Measurements from ENCODE around the gene CACUL1. TPM values are rescaled to one million over a fixed set of nuclear protein-coding genes. Genes with fewer than 3 reads are reported as not detected.

CACUL1 gene
- total and polyA plus RNA-seq, 2 donors (not counting 3 experiments of a cell fraction or from before 2014, with no cell fraction given) = 6.0 to 35.1 TPM

GRCh38 chr10:118663176-118663575, 91.6 kb downstream of the CACUL1 start:
- Histone ChIP-seq H3K36me3 (ENCODE audit: control insufficient read depth in 2 of 2, extremely low read depth in 1 of 2, insufficient read depth in 2 of 2, low read length in 2 of 2) (no peaks in the 10 kb centered on the region), H2AFZ (ENCODE audit: low read depth, low read length) (no peak overlapping the region), H3K9ac (replicated peaks; ENCODE audit: extremely low read depth, insufficient read depth, low read length) (no peak overlapping the region), H4K20me1 (replicated peaks; ENCODE audit: control insufficient read depth, extremely low read depth, insufficient read depth, low read length) (no peaks in the 10 kb centered on the region), H3K4me1 (ENCODE audit: control insufficient read depth, extremely low read depth, insufficient read depth, low read length) (no peaks in the 10 kb centered on the region), H3K79me2 (ENCODE audit: control insufficient read depth, insufficient read depth, low read length) (no peaks in the 10 kb centered on the region), H3K9me3 (replicated peaks; ENCODE audit: control insufficient read depth, insufficient read depth, low read length) (no peaks in the 10 kb centered on the region), H3K27ac (ENCODE audit: insufficient read depth, low read depth, low read length) (no peak overlapping the region), H3K4me3 (replicated peaks in 1 of 3; ENCODE audit: insufficient read depth in 1 of 3, low read depth in 1 of 3, low read length in 3 of 3) (no peak overlapping the region), H3K27me3 (ENCODE audit: control insufficient read depth in 2 of 2, insufficient read depth in 2 of 2, low read length in 2 of 2) (peaks cover 2% of the 10 kb centered on the region in 2 experiments), H3K9me1 (replicated peaks; ENCODE audit: control insufficient read depth, extremely low read depth, insufficient read depth, low read length) (no peaks in the 10 kb centered on the region), H3K4me2 (ENCODE audit: insufficient read depth, low read length) (no peak overlapping the region)
- intact Hi-C loops (cut with micrococcal nuclease) = no loop called here
- dilution Hi-C loops (cut with MboI; ENCODE audit: extremely low pct_ligation_motif_present, low sequenced_read_pairs) = no loop called here
- FAIRE-seq (no peak), DNase-seq (ENCODE audit: low read depth, low spot score) (no peak)
- TF ChIP-seq MAX (IDR thresholded peaks at IDR 0.05; ENCODE audit: insufficient read depth, insufficient read length) (no peak), POLR2A (IDR thresholded peaks at IDR 0.05; ENCODE audit: low read depth, low read length) (no peak), CTCF (IDR thresholded peaks at IDR 0.05; ENCODE audit: extremely low read depth in 1 of 2, insufficient read depth in 1 of 2, low read depth in 1 of 2, low read length in 2 of 2) (no peak), FOS (IDR thresholded peaks at IDR 0.05; ENCODE audit: borderline replicate concordance, insufficient read depth, low read length) (no peak), GATA2 (IDR thresholded peaks at IDR 0.05; ENCODE audit: insufficient read depth, insufficient read length, low read depth, low read length) (no peak), JUN (IDR thresholded peaks at IDR 0.05; ENCODE audit: borderline replicate concordance, insufficient read depth, insufficient read length, low read depth) (no peak), MYC (IDR thresholded peaks at IDR 0.05; ENCODE audit: low read depth, low read length) (no peak), POLR2AphosphoS5 (IDR thresholded peaks at IDR 0.05; ENCODE audit: insufficient read depth, low read depth, low read length) (no peak)
- no TSS peak for BruUV-seq (replicated peaks)
- ChIA-PET POLR2A (no interaction called here), CTCF (no interaction called here)
